Hematopoietic multipotent progenitor cell (in vitro differentiated cells): ENCODE results near the gene GPR37. TPM values are rescaled to one million over a fixed set of nuclear protein-coding genes. Genes with fewer than 3 reads are reported as not detected.

Experiments used
- DNase-seq, 3 donors: peaks; one replicate each; pipeline ENCODE4 v3.0.0-alpha.2; 2011 to 2015; ENCODE audit warnings: low read depth in 2 of 3, low spot score in 2 of 3
- total RNA-seq: library from RNA; depleted of rRNA; stranded (reverse); fragments of >200 nt; gene quantifications from one replicate; pipeline ENCODE4 v1.2.3, GENCODE V29; 2012

GPR37 gene
- total RNA-seq, 1 donor, result under 0.01 TPM

GRCh38 chr7:124737760-124738300 is 27.8 kb downstream of the GPR37 start:
- no peak for DNase-seq

GRCh38 chr7:124728610-124729009 is 37.0 kb downstream of the GPR37 start:
- DNase-seq, result no peak

DNA sequence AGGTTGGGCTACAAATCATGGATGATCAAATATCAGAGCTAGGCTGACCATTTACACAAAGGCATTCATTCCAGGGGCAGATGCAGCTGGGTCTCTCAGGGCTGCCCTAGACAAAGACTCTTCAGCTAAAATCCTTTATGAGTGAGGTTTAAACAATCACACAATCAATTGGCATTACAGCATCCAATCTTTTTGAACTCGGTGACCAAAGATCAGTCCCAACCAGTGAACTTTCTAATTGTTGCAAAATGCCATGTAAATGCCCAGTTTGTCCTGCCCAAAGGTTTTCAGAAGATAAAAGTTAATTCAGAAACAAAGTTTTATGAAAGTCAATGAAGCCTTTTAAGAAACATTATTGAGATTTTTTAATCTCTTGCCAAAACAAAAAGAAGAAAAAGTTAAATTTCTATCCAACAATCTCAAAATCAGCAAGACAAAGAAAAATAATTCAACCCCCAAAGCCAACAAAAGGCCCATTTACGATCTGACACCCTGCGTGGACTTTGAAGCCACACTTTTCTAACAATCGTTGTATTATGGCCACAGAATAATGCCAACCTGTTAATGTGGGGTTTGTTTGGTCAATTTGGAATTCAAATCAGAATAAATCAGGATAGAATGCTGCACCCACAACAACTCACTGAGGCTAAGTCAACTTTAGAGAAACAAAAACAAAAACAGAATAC is 40.9 kb downstream of the GPR37 start:
- DNase-seq, result no peak

DNA sequence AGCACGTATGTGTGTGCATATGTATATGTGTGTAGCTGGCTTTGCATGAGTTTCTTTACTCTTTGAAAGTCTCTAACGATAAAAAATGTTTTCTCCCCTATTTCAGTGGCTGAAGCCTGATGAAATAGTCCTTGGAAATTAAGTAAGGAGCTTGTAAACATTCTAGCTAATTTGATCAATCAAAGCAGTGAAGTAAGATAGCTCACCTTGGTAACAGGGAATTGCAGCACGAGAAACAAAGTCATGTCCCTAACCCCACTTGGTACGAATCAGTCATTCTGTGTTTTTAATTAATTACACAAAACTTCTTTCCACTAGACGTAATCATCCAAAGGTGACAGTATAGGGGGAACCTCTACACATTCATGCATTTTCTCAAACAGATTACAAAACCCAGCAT is 41.5 kb downstream of the GPR37 start:
- DNase-seq, result no peak

DNA sequence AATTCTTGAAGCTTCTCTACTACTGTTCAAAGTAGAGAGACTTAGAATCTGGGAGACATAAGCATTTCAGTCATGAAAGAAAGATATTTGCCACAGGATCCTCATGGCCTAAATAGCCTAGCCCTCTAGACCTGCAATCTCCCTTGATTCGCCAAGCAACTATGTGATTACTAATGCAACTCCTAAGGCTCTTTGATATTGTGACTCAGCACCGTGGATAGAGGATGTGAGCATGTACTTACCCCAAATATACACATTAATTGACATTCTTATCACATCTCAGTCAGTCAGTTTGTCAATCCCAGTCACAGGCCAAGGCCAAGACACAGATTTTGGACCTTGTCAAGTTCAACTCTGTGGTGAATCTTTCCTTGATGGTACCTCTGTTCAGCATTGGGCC is 42.6 kb downstream of the GPR37 start:
- DNase-seq, result no peak

- DNase-seq, result no peak
Measured at GRCh38 chr7:124722292-124722691, 43.3 kb downstream of the GPR37 start.

DNA sequence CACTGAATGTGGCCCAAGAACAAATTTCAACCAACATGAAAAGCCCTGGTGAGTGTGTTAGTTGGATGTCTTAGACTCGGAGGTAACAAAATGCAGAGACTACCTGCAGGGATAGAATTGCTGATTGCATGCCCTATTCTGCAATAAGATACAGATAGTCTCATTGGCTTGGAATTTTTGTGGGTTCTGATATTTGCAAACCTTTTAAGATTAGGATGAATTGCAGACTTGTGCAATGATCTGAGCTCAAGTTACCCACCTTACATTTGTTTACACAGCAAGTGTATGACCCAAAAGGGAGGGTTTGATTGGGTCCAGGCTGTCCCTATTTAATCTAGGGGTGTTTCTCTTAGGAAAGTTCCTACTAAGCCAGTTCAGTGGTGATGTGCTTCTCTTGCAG is 45.4 kb downstream of the GPR37 start:
- DNase-seq, result no peak

DNA sequence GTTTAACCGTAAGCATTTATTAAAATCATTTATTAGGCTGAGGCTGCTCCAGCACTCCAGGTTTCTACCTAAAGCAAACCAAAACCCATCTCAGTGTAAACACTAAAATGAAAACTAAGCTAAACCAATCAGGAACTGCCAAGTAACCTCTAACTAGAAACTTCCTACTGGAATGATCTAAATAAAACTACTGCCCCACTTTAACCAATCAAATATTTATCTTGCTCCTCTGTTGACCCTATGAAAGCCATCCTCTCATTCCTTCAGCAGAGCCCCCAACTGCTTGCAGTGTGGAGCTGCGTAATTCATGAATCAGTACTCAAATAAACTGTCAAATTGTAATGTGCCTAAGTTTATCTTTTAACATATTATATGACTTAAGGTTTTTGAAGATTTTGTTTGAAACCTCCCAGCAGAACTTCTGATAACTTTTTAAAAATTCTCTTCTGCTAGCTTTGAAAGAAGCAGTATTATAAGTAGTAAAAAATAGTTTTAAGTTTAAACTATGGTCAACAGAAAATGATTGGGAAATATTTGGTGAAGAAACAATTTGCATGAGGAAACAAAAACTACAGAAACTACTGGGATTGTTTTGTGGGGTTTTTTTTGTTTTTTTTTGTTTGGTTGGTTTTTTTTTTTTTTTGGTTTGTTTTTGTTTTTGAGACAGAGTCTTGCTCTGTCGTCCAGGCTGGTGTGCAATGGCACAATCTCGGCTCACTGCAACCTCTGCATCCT is 47.4 kb downstream of the GPR37 start:
- no peak for DNase-seq

DNA sequence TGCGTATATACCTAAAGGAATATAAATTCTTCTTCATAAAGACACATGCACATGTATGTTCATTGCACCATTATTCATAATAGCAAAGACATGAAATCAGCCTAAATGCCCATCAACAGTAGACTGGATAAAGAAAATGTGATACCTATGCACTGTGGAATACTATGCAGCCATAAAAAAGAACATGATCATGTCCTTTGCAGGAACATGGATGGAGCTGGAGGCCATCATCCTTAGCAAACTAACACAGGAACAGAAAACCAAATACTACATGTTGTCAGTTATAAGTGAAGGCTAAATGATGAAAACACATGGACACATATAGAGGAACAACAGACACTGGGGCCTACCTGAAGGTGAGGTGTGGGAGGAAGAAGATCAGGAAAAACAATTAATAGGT is 48.7 kb downstream of the GPR37 start:
- DNase-seq, result no peak

GRCh38 chr7:124713086-124713485 is 52.5 kb downstream of the GPR37 start:
- no peak for DNase-seq

DNA sequence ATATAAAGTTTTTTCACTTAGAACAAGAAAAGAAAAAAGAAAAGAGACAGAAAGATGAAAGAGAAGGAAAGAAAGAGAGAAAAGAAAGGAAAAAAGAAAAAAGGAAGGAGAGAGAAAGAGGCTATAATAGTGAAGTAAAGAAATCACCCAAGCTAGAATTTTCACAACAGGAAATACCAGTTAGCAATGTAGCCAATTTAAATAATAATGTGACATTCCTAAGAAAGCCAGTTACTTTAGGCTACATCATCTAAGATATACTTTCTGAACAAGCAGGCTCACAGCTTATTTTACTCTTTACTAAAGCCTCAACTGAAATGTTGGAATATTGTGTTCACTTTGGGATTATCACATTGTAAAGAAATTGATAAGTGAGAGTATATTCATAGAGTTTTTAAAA is 53.6 kb downstream of the GPR37 start:
- no peak for DNase-seq

- DNase-seq, result no peak
Measured at GRCh38 chr7:124702385-124702784, 63.2 kb downstream of the GPR37 start.

DNA sequence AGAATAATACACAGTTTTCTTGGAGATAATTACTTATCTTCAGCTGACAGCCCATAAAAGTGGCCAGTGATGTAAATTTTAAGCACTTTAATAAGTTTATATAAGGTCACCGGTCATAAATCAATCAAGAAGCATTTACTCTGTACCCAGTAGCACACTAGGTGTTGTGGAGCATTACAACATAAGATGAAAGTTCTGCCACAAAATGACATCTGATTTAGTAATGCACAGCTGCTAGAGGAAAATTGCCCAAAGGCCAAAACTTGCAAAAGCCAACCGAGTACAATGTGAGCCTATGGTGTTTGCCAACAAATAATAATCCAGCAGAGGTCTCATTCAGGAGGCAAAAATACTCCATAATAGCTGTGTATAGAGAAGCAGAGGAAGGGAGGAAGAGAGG is 63.6 kb downstream of the GPR37 start:
- DNase-seq, result no peak

GRCh38 chr7:124700655-124701054 is 64.9 kb downstream of the GPR37 start:
- DNase-seq, result no peak

DNA sequence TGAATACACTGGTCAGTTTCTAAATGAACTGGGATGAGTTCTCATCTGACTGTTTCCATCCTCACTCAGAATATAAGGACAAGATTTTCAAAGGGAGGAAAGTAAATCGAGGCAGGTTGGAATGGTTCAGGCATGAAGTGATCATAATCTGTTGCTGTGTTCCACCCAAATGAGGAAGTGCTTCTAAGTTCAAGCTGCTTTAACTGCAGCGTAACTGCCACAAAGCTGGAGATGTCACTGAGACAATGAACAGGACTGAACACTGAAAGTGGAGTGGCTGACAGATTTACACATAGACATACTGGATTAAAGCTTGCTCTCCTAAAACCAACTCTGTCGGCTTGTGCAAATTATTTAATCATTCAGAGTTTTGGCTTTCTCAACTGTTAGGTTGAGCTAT is 66.6 kb downstream of the GPR37 start:
- DNase-seq, result no peak

DNA sequence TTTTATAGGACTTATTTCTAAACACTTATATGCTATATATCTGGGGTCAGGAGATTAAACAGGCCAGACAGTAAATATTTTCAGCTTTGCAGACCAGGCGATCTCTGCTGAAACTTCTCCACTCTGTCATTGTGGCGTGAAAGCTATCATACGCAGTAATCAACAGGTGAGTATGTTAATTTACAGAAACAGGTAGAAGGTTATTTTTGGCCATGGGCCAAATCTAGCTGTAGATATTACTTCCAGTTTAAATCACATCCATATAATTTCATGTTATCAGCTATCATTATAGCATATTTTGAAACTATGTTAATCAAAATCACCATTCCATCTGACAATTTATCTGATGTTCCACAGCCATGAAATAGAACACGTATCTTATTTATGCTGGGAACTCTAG is 67.8 kb downstream of the GPR37 start:
- no peak for DNase-seq

Other genes starting within 250 kb of the GPR37 start
- 23.4 TPM for gene POT1, start 164.0 kb upstream of the GPR37 start, total RNA-seq